Fibroblast of mammary gland (primary cell): Measurements from ENCODE around the gene PPP1R9B.

Experiments
- DNase-seq: peaks from one replicate; pipeline ENCODE4 v3.0.0-alpha.2; 2010; ENCODE audit warnings: low read depth
- H3K4me3 ChIP-seq: 2 replicates; pipeline ENCODE4 v1.5.1; 2011; ENCODE audit warnings: low read depth, mild to moderate bottlenecking, low read length, moderate library complexity; ENCODE audit not compliant: control insufficient read depth
- TF ChIP-seq, protein P1 (sequence below): conservative IDR thresholded peaks from 2 replicates; pipeline ENCODE4 v1.5.1; 2011; ENCODE audit warnings: low read depth, low read length, inconsistent platforms; ENCODE audit not compliant: control insufficient read depth, insufficient read depth

The PPP1R9B gene

DNA sequence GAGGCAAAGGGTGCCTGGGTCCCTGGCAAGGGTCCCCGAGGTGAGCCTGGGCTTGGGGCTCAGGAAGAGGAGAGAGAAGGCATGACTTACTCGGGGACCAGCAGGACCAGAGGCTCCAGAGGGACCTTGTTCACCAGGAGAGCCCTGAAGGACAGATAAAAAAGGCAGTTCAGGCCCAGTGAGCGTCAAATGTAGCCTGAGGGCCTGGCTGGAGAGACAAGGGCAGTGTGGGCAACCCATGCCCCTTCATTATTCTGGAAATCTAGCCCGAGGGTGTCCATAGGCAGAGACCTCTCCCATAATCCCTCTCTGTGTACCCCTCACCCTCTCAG, 36.9 kb upstream of the PPP1R9B start:
- no peak for DNase-seq
- TF ChIP-seq, protein P1, sequence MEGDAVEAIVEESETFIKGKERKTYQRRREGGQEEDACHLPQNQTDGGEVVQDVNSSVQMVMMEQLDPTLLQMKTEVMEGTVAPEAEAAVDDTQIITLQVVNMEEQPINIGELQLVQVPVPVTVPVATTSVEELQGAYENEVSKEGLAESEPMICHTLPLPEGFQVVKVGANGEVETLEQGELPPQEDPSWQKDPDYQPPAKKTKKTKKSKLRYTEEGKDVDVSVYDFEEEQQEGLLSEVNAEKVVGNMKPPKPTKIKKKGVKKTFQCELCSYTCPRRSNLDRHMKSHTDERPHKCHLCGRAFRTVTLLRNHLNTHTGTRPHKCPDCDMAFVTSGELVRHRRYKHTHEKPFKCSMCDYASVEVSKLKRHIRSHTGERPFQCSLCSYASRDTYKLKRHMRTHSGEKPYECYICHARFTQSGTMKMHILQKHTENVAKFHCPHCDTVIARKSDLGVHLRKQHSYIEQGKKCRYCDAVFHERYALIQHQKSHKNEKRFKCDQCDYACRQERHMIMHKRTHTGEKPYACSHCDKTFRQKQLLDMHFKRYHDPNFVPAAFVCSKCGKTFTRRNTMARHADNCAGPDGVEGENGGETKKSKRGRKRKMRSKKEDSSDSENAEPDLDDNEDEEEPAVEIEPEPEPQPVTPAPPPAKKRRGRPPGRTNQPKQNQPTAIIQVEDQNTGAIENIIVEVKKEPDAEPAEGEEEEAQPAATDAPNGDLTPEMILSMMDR = no peak
- H3K4me3 ChIP-seq = no peak overlapping the region

DNA sequence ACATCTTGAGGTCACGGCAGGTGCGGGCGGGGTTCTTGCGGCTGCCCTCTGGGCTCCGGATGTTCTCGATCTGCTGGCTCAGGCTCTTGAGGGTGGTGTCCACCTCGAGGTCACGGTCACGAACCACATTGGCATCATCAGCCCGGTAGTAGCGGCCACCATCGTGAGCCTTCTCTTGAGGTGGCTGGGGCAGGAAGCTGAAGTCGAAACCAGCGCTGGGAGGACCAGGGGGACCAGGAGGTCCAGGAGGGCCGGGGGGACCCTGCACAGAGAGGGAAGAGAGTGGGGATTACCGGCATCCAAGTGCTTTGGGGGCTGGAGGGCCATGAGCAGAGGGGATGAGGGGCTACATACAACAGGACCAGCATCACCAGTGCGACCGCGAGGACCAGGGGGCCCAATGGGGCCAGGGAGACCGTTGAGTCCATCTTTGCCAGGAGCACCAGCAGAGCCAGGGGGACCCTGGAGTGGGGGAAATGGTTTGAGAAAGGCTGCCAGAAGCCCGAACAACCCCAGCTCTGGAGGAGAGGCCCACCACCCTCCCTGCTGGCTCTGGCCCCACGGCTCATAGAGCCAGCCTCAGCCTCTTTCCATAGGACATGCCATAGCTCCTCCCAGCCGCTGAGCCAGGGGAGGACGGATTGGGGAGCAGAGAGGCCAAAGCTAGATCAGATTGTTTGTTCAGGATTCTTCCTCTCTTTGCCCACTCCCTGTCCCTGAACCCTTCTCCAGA, 36.4 kb upstream of the PPP1R9B start:
- no peak overlapping the region for H3K4me3 ChIP-seq
- DNase-seq = peak; percentile 72
- TF ChIP-seq, protein P1 = no peak

DNA sequence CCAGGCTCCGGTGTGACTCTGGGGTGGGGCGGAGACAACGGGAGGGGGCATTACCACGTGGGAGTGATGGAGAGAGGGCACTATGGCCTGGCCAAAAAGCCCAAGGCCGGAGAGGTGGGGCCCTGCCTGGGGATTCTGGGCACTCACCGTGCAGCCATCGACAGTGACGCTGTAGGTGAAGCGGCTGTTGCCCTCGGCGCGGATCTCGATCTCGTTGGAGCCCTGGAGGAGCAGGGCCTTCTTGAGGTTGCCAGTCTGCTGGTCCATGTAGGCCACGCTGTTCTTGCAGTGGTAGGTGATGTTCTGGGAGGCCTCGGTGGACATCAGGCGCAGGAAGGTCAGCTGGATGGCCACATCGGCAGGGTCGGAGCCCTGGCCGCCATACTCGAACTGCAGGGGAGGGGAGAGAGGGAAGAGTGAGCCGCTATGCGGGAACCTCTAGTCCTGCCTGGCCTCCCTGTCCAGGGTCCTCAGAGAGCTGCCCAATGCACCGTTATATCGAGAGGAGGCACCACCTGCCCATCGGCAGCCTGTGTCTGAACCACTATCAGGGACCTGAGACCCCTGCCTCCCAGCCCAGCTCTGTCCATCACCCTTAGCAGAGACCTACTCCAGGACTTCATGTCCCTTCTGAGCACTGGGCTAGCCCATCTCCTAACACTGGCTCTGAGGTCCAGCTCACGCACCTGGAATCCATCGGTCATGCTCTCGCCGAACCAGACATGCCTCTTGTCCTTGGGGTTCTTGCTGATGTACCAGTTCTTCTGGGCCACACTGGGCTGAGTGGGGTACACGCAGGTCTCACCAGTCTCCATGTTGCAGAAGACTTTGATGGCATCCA, 35.4 kb upstream of the PPP1R9B start:
- peak; percentile 61 for DNase-seq
- H3K4me3 ChIP-seq = no peak overlapping the region
- TF ChIP-seq, protein P1 = no peak

DNA sequence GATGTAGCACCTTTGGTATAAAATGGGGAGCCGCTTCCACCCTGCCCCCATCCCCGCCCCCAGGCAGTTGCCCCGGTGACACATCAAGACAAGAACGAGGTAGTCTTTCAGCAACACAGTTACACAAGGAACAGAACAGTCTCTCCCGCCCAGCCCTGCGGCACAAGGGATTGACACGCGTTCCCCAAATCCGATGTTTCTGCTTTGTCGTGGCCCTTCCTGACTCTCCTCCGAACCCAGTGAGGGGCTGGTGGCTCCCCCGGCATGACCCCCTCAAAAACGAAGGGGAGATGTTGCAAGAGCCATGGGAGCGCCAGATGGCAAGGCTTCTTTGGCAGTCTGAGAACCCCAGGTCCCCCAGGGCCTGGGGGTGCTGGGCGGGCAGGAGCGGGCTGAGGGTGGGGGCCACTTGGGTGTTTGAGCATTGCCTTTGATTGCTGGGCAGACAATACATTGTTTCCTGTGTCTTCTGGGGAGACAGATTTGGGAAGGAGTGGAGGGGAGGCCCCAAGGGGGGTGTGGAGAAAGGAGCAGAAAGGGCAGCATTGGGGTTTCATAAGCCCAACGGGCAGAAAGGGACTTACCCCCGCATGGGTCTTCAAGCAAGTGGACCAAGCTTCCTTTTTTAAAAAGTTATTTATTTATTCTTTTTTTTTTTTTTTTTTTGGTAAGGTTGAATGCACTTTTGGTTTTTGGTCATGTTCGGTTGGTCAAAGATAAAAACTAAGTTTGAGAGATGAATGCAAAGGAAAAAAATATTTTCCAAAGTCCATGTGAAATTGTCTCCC, 34.3 kb upstream of the PPP1R9B start:
- TF ChIP-seq, protein P1 = no peak
- DNase-seq = peak; percentile 82

DNA sequence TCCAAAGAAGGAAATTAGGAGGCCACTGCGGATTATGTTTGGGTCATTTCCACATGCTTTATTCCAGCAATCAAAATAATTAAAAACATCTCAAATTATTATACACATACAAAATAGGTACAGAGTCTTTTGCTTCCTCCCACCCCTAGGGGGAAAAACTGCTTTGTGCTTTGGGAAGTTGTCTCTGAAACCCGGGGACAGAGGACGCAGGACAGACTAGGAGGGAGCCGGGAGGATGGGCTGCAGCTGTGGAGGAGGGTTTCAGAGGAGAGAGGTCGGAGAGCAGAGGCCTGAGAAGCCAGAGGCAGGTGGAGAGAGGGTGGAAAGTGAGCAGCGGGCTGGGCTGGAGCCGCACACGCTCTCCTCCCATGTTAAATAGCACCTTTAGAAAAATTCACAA, 33.6 kb upstream of the PPP1R9B start:
- H3K4me3 ChIP-seq = no peak overlapping the region
- TF ChIP-seq, protein P1 = peak; percentile 31
- DNase-seq = peak; percentile 57

More for the DNA sequence above, 34.3 kb upstream of the PPP1R9B start:
- no peak overlapping the region for H3K4me3 ChIP-seq

DNA sequence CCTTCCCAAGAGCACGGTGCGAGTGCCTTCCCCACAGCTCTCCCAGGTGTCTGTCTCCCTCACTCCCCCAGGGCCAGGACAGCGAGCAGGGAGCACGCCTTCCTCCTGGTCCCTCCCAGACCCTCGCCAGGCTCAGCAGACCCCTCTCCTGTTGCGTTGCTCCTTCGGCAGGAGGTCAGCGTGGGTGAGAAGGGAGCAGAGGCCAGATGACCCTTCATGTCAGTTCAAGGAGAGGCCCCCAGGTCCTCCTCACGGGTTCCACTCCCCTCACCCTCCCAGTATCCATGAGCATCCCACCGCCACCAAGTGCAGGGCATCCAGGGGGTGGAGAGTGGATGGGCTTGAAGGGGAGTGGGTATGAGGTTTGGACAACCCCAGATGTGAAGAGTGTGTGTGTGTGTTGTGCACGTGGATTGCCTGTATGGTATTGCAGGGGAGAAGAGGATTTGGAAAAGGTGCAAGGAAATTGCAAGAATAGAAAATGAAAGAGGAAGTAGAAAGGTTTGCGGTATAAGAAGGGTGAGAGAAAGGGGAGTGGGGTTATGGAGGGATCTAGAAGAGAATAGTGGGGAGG, 33.0 kb upstream of the PPP1R9B start:
- H3K4me3 ChIP-seq = no peak overlapping the region
- peak; percentile 63 for DNase-seq
- TF ChIP-seq, protein P1 = no peak
